Karpas-422 (cell line): ENCODE data around the gene NPAS3. TPM values are rescaled to one million over a fixed set of nuclear protein-coding genes. Genes with fewer than 3 reads are reported as not detected.

ENCODE experiments used
- DNase-seq: peaks from one replicate; pipeline ENCODE4 v3.0.0-alpha.2; 2015
- H2AFZ ChIP-seq: fragments of 200-600 bp; sonication (generic); 2 replicates; pipeline ENCODE4 v1.6.1; 2014; ENCODE audit warnings: antibody characterized with exemption, low read length, mixed read lengths
- H3K27ac ChIP-seq: fragments of 200-600 bp; sonication (generic); 2 replicates; pipeline ENCODE4 v1.5.1; 2014; ENCODE audit warnings: mild to moderate bottlenecking, low read length, moderate library complexity
- H3K27me3 ChIP-seq: fragments of 200-600 bp; sonication (generic); 2 replicates; pipeline ENCODE4 v1.6.1; 2014; ENCODE audit warnings: low read length, mixed read lengths
- H3K36me3 ChIP-seq: fragments of 200-600 bp; sonication (generic); 2 replicates; pipeline ENCODE4 v1.6.1; 2014; ENCODE audit warnings: low read length, mixed read lengths; ENCODE audit not compliant: insufficient read depth
- H3K4me1 ChIP-seq: fragments of 200-600 bp; sonication (generic); 2 replicates; pipeline ENCODE4 v1.6.1; 2014; ENCODE audit warnings: mild to moderate bottlenecking, low read length, mixed read lengths
- H3K4me2 ChIP-seq: fragments of 200-600 bp; sonication (generic); 2 replicates; pipeline ENCODE4 v1.6.1; 2014; ENCODE audit warnings: low read length, low read depth, mild to moderate bottlenecking; ENCODE audit not compliant: poor library complexity, severe bottlenecking
- H3K4me3 ChIP-seq: fragments of 200-600 bp; sonication (generic); 2 replicates; pipeline ENCODE4 v1.5.1; 2014; ENCODE audit warnings: mild to moderate bottlenecking, antibody characterized with exemption, low read length, mixed read lengths
- H3K79me2 ChIP-seq: fragments of 200-600 bp; sonication (generic); 2 replicates; pipeline ENCODE4 v1.6.1; 2014; ENCODE audit warnings: mild to moderate bottlenecking, low read length, mixed read lengths
- H3K9ac ChIP-seq: fragments of 200-600 bp; sonication (generic); 2 replicates; pipeline ENCODE4 v1.6.0; 2014; ENCODE audit warnings: low read length
- H3K9me2 ChIP-seq: fragments of 200-600 bp; sonication (generic), shearing (Covaris generic); replicated peaks from 2 replicates; pipeline ENCODE4 v1.6.0; 2014; ENCODE audit warnings: mild to moderate bottlenecking, low read length, moderate library complexity; ENCODE audit not compliant: insufficient read depth
- H3K9me3 ChIP-seq: fragments of 300-700, 200-600 bp; sonication (generic); 2 replicates; pipeline ENCODE4 v1.6.1; 2014; ENCODE audit warnings: low read length, mixed read lengths
- H4K20me1 ChIP-seq: fragments of 200-600 bp; sonication (generic); 2 replicates; pipeline ENCODE4 v1.6.1; 2014; ENCODE audit warnings: mild to moderate bottlenecking, antibody characterized with exemption, low read length, low read depth; ENCODE audit not compliant: insufficient read depth
- total RNA-seq: library from RNA; depleted of rRNA; stranded (reverse); fragments of >200 nt; shearing (Covaris generic); gene quantifications from 2 replicates; pipeline ENCODE4 v1.2.3, GENCODE V29; 2014; ENCODE audit warnings: low replicate concordance

The NPAS3 gene
- total RNA-seq, 1 experiment from 2014 or later = 1.6 TPM

DNA sequence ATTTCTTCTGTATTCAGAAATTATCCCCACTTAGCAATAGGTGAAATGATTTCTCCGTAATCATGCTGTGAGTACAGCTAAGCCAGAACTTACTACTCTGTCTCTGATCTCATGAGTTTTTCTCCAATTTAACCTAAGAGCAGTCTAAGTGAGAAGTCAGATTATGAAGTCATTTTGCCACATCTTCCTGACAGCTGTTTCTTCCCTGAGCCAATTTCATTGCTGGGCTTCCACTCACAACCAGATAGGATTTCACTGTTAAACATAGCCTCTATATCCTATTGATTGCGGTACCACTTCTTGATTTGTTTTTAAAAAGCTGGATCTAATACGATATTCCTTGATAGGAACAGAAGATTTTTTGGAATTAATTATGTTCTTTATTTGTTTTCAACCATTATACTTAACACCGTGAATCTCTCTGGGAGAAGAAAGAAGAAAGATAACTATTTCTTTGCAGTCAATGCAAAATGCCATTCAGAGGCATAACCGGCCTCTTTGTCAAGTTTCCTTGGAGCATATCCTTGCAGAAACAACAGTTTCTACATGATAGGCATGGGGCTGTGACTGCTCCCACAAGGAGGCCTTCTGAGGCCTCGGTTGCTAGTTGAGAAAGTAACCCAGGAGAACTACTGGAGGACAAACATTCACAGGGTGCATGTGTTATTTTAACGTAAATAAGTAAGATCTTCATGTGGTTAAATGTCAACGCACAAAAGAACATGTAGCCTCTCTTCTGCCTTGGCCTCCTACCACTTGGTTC lies 212.2 kb downstream of the NPAS3 start:
- H3K4me2 ChIP-seq = no peak overlapping the region
- H3K27me3 ChIP-seq = no peaks in the 10 kb centered on the region
- no peak overlapping the region for H3K9ac ChIP-seq
- no peaks in the 10 kb centered on the region; the same call in 1 of the 2 replicates for H3K4me1 ChIP-seq
- H3K79me2 ChIP-seq = no peaks in the 10 kb centered on the region
- H3K4me3 ChIP-seq = no peak overlapping the region
- no peak overlapping the region for H2AFZ ChIP-seq
- no peak for DNase-seq
- H3K9me2 ChIP-seq = no peaks in the 10 kb centered on the region
- no peaks in the 10 kb centered on the region for H4K20me1 ChIP-seq
- no peak overlapping the region for H3K27ac ChIP-seq
- H3K36me3 ChIP-seq = no peaks in the 10 kb centered on the region
- H3K9me3 ChIP-seq = no peaks in the 10 kb centered on the region

DNA sequence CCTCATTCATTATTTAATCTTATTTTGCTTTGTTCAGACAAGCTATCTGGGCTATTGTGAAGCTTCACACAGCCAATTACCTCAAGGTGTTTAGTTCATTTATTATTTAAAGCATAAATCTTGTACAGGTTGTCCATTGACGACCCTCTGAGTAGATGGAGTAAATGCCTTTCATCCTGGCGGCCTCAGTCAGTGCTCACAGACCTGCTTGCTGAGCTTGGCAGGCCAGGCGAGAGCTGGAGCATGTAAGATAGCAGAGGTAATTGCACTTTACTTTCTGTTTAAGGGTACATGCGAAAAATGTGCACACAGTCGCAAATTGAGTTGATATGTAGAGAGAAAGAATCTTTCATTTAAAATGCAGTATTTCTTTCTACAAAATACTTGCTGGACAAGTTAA lies 224.4 kb downstream of the NPAS3 start:
- H3K4me3 ChIP-seq = no peak overlapping the region

DNA sequence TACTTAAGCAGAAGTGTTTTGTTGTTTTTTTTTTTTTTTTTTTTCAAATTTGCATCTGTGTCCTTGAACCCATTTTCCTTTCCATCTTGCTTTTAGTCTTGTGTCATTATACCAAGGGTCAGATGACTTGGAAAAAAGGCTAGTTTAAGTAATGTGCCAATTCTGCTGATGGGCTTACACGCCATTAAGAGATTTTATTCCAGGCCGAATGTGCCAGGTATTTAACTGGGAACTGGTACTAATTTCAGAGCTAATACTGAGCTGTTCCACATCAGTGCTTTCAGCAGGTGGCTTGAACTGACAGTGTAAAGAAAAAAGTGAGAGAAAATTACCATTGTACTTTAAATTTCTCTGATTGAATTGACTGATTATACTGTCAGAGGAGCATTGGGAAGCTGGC lies 224.9 kb downstream of the NPAS3 start:
- DNase-seq = no peak
- no peaks in the 10 kb centered on the region for H3K36me3 ChIP-seq

More for the DNA sequence above, 224.4 kb downstream of the NPAS3 start:
- Histone ChIP-seq H2AFZ (no peak overlapping the region), H3K4me2 (no peak overlapping the region), H4K20me1 (no peaks in the 10 kb centered on the region), H3K9me3 (no peaks in the 10 kb centered on the region), H3K9me2 (no peaks in the 10 kb centered on the region), H3K27ac (no peak overlapping the region), H3K36me3 (no peaks in the 10 kb centered on the region), H3K4me1 (peaks cover 3% of the 10 kb centered on the region; the same call in 1 of the 2 replicates), H3K9ac (no peak overlapping the region), H3K79me2 (no peaks in the 10 kb centered on the region), H3K27me3 (0 out of 2 replicates have a peak, but pooled peaks cover 4% of the 10 kb centered on the region)
- no peak for DNase-seq

DNA sequence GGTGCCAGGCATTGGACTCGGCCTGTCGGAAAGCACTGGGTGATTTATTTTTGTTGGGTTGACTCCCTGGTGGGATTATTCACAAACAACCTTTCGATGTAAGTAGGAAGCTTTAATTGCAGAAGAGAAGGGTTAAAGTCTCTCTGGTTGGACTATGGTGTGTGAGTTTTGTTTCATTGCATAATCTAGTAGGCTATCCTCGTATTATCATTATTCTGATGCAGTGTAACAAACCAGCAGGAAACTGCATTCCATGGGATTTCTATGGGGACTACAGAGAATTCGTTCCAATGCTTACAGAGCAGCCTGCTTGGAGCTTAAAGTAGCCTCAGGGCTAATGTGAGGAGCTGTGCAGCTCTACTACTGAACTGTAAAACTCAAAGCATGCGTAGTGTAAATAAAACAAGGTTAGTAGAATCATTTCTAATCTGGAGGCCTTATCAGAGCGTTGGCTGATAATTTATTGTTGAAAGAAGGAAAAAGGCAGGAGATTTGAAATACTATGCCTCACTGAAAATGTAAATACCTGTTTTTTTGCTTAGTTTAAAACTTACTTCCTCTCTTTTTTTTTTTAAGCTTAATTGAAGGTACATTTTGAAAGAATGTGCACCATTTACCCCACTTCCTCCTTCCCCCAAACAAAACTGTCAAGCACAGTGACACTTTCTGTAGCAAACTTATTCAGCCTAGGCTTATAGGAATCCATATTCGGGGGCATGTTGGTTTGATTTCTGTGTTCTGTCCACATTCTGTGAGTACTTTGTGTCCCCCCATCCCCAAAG lies 226.7 kb downstream of the NPAS3 start:
- no peaks in the 10 kb centered on the region for H3K9me3 ChIP-seq
- no peak overlapping the region for H2AFZ ChIP-seq
- no peak overlapping the region for H3K9ac ChIP-seq
- no peaks in the 10 kb centered on the region for H3K36me3 ChIP-seq
- H3K4me1 ChIP-seq = peaks cover 3% of the 10 kb centered on the region; the same call in 1 of the 2 replicates
- H4K20me1 ChIP-seq = no peaks in the 10 kb centered on the region
- H3K27me3 ChIP-seq = 0 out of 2 replicates have a peak, but pooled peaks cover 4% of the 10 kb centered on the region
- H3K27ac ChIP-seq = no peak overlapping the region
- H3K4me3 ChIP-seq = no peak overlapping the region
- H3K79me2 ChIP-seq = no peaks in the 10 kb centered on the region
- H3K4me2 ChIP-seq = no peak overlapping the region
- H3K9me2 ChIP-seq = no peaks in the 10 kb centered on the region
- DNase-seq = peak; percentile 50

More for the DNA sequence above, 224.9 kb downstream of the NPAS3 start:
- no peaks in the 10 kb centered on the region for H3K9me2 ChIP-seq
- no peaks in the 10 kb centered on the region for H4K20me1 ChIP-seq
- no peak overlapping the region for H3K4me3 ChIP-seq
- H2AFZ ChIP-seq = no peak overlapping the region
- H3K9ac ChIP-seq = no peak overlapping the region
- no peaks in the 10 kb centered on the region for H3K9me3 ChIP-seq
- H3K4me2 ChIP-seq = no peak overlapping the region
- H3K27ac ChIP-seq = no peak overlapping the region
- peaks cover 3% of the 10 kb centered on the region; the same call in 1 of the 2 replicates for H3K4me1 ChIP-seq
- H3K79me2 ChIP-seq = no peaks in the 10 kb centered on the region
- H3K27me3 ChIP-seq = 0 out of 2 replicates have a peak, but pooled peaks cover 4% of the 10 kb centered on the region

DNA sequence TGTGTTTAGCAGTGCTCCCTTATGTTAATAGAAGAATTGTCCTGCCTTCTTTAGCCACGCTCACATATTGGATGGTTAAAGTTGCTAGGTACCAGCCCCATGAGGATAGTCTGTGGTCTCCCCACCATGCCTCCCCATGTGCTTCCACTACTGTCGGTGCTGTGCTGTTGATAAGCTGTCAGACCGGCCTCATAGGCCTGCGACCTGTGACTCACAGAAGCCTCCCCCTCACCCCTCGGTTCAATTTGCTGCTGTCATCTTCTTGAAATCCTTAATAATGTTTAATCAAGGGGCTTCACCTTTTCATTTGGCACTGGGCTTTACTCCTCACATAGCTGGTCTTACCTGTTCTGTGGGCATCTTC lies 227.2 kb downstream of the NPAS3 start:
- Histone ChIP-seq H2AFZ (no peak overlapping the region), H3K27ac (no peak overlapping the region), H3K27me3 (0 out of 2 replicates have a peak, but pooled peaks cover 4% of the 10 kb centered on the region), H3K9me3 (no peaks in the 10 kb centered on the region), H4K20me1 (no peaks in the 10 kb centered on the region), H3K36me3 (no peaks in the 10 kb centered on the region), H3K4me1 (peaks cover 3% of the 10 kb centered on the region; the same call in 1 of the 2 replicates), H3K4me2 (no peak overlapping the region), H3K4me3 (no peak overlapping the region), H3K9me2 (no peaks in the 10 kb centered on the region), H3K9ac (no peak overlapping the region), H3K79me2 (no peaks in the 10 kb centered on the region)
- no peak for DNase-seq

DNA sequence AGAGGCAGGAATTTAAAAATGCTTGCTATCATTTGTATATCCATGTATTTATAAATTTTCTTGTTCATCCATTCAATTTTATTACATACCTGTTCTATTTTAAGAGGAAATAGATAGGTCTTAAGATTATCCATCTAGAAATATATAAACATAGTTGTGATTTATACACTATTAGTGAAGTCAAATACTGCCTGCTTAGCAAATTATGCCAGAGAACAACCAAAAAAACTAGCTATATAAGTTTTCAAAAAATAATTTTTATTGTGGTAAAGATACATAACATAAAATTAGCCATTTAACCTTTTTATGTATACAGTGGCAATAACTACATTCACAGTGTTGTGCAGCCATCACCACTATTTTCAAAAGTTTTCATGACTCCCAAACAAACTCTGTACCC lies 237.3 kb downstream of the NPAS3 start:
- no peak overlapping the region for H3K4me3 ChIP-seq
- H4K20me1 ChIP-seq = no peaks in the 10 kb centered on the region
- no peaks in the 10 kb centered on the region for H3K36me3 ChIP-seq
- H3K9me2 ChIP-seq = no peaks in the 10 kb centered on the region
- H3K27me3 ChIP-seq = no peaks in the 10 kb centered on the region
- no peak for DNase-seq
- no peak overlapping the region for H3K27ac ChIP-seq
- H3K4me1 ChIP-seq = no peaks in the 10 kb centered on the region
- no peaks in the 10 kb centered on the region for H3K9me3 ChIP-seq
- H3K79me2 ChIP-seq = no peaks in the 10 kb centered on the region
- no peak overlapping the region for H2AFZ ChIP-seq
- H3K4me2 ChIP-seq = no peak overlapping the region
- H3K9ac ChIP-seq = no peak overlapping the region

DNA sequence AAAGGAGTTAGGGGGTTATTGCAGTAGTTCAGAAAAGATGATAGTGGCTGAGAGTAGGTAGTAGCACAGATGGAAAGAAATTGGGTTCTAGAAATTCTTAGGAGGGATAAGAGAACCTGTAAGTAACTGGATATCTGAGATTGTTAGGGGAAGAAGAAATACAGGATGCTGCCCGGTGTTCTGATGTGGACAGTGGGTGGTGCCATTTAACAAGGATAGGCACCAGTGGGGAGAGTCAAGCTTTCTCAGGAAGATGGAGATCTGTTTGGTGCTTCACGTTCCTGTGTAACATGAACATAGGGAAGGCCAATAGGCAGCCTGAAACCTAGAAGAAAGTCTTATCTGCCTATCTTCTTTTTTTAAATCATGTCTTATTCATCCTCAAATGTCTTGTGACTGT lies 245.9 kb downstream of the NPAS3 start:
- Histone ChIP-seq H2AFZ (no peak overlapping the region), H3K27me3 (no peaks in the 10 kb centered on the region), H3K9me2 (no peaks in the 10 kb centered on the region), H3K9me3 (no peaks in the 10 kb centered on the region), H3K4me3 (no peak overlapping the region), H4K20me1 (no peaks in the 10 kb centered on the region), H3K79me2 (no peaks in the 10 kb centered on the region), H3K9ac (no peak overlapping the region), H3K4me1 (peaks cover 10% of the 10 kb centered on the region), H3K4me2 (no peak overlapping the region), H3K36me3 (no peaks in the 10 kb centered on the region), H3K27ac (no peak overlapping the region)
- DNase-seq = peak; percentile 52

DNA sequence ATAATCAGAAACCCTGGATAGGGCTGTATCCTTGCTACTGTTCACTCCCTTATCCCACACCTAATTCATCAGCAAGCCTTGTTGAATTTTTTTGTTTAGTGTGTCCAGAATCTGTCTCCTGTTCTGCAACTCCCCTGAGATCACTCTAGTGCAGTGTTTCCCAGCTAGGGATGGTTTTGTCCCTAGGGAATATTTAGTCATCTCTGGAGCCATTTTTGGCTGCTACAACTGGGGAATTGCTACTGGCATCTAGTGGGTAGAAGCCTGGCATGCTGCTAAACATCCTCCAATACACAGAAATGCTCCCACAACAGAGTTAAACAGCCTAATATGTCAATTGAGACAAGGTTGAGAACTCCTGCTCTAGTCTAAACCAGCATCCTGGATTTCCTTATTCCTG lies 248.0 kb downstream of the NPAS3 start:
- no peak overlapping the region for H3K9ac ChIP-seq
- DNase-seq = no peak
- no peak overlapping the region for H3K4me3 ChIP-seq
- no peak overlapping the region for H2AFZ ChIP-seq
- no peaks in the 10 kb centered on the region for H4K20me1 ChIP-seq
- H3K9me3 ChIP-seq = no peaks in the 10 kb centered on the region
- no peak overlapping the region for H3K27ac ChIP-seq
- H3K36me3 ChIP-seq = no peaks in the 10 kb centered on the region
- no peaks in the 10 kb centered on the region for H3K79me2 ChIP-seq
- H3K27me3 ChIP-seq = no peaks in the 10 kb centered on the region
- H3K9me2 ChIP-seq = no peaks in the 10 kb centered on the region
- H3K4me1 ChIP-seq = peaks cover 10% of the 10 kb centered on the region
- no peak overlapping the region for H3K4me2 ChIP-seq
